Subcutaneous adipose tissue (tissue), 4 donors: ENCODE data around the gene GMDS. TPM values are rescaled to one million over a fixed set of nuclear protein-coding genes. Genes with fewer than 3 reads are reported as not detected.

Experiments used
- CTCF ChIP-seq: fragments of 450-650 bp; IDR thresholded peaks from one replicate; pipeline ENCODE4 v1.5.1; 2016; ENCODE audit warnings: low read depth, mild to moderate bottlenecking, control low read depth, antibody characterized with exemption, moderate library complexity
- total RNA-seq, 4 donors: library from RNA; depleted of rRNA; stranded (reverse); fragments of >200 nt; gene quantifications; one replicate each; pipeline ENCODE4 v1.1.0, GENCODE V29; 2016

Gene GMDS
- total RNA-seq, 4 donors from 2014 or later: 10.1 to 17.3 (median 13.9) TPM

- TF ChIP-seq CTCF: no peak
Observed at GRCh38 chr6:2030682-2031244, 214.6 kb downstream of the GMDS start.

GRCh38 chr6:2029952-2030351 is 215.5 kb downstream of the GMDS start:
- TF ChIP-seq CTCF: no peak

GRCh38 chr6:2029130-2029794 is 216.1 kb downstream of the GMDS start:
- TF ChIP-seq CTCF: no peak

GRCh38 chr6:2028457-2029038 is 216.9 kb downstream of the GMDS start:
- TF ChIP-seq CTCF: no peak

- TF ChIP-seq CTCF: no peak
Observed at GRCh38 chr6:2026133-2026532, 219.3 kb downstream of the GMDS start.

- no peak for TF ChIP-seq CTCF
Observed at GRCh38 chr6:2021713-2022125, 223.7 kb downstream of the GMDS start.

GRCh38 chr6:2020909-2021308 is 224.5 kb downstream of the GMDS start:
- TF ChIP-seq CTCF: no peak
